ENCODE measurements around the gene HOXD4. TPM values are rescaled to one million over a fixed set of nuclear protein-coding genes. Genes with fewer than 3 reads are reported as not detected.

HOXD4 gene
- total RNA-seq, 1 experiment from 2014 or later: 1.4 TPM

GRCh38 chr2:176107731-176108181 is 43.6 kb upstream of the HOXD4 start:
- Histone ChIP-seq H3K27ac (ENCODE audit: low read length) (no peak overlapping the region), H3K9me3 (ENCODE audit: control insufficient read depth, insufficient read depth, low read depth, low read length) (no peaks in the 10 kb centered on the region), H3K36me3 (ENCODE audit: control insufficient read depth, insufficient read depth, low read length) (no peaks in the 10 kb centered on the region), H3K27me3 (ENCODE audit: control insufficient read depth, insufficient read depth, low read length) (0 out of 2 replicates have a peak, but pooled peaks cover 3% of the 10 kb centered on the region), H3K4me3 (ENCODE audit: low read depth in 2 of 2, low read length in 2 of 2) (no peak overlapping the region), H3K4me1 (ENCODE audit: control insufficient read depth, insufficient read depth, low read length) (peaks cover 8% of the 10 kb centered on the region)
- no TSS peak for BruUV-seq (replicated peaks)
- ATAC-seq: no peak
- intact Hi-C loops (cut with micrococcal nuclease; ENCODE audit: unreplicated experiment) (no loop called here), in situ Hi-C loops (cut with HindIII; ENCODE audit: low pct_unique_long_range_greater_than_20kb, low sequenced_read_pairs) (no loop called here)
- POLR2A ChIA-PET: no interaction called here
- no peak for DNase-seq (ENCODE audit: low read depth, low spot score)
- TF ChIP-seq REST (IDR thresholded peaks at IDR 0.05; ENCODE audit: insufficient read depth in 1 of 2, low read depth in 2 of 2, low read length in 1 of 2): no peak
- TF ChIP-seq TCF7L2 (IDR thresholded peaks at IDR 0.05; ENCODE audit: low read depth, low read length): no peak
- no peak for TF ChIP-seq SIN3A (IDR thresholded peaks at IDR 0.05; ENCODE audit: borderline replicate concordance, insufficient read depth, low read depth, low read length)
- TF ChIP-seq CTCF (IDR thresholded peaks at IDR 0.05): no peak
- TF ChIP-seq POLR2AphosphoS5 (IDR thresholded peaks at IDR 0.05; ENCODE audit: low read depth, low read length): no peak
- CTCF ChIA-PET: no interaction called here

GRCh38 chr2:176109192-176109901 is 42.0 kb upstream of the HOXD4 start:
- TF ChIP-seq CTCF (IDR thresholded peaks at IDR 0.05): no peak
- no peak for TF ChIP-seq SIN3A (IDR thresholded peaks at IDR 0.05; ENCODE audit: borderline replicate concordance, insufficient read depth, low read depth, low read length)
- TF ChIP-seq REST (IDR thresholded peaks at IDR 0.05; ENCODE audit: insufficient read depth in 1 of 2, low read depth in 2 of 2, low read length in 1 of 2): no peak
- TF ChIP-seq POLR2AphosphoS5 (IDR thresholded peaks at IDR 0.05; ENCODE audit: low read depth, low read length): no peak
- no peak for TF ChIP-seq TCF7L2 (IDR thresholded peaks at IDR 0.05; ENCODE audit: low read depth, low read length)
- Histone ChIP-seq H3K27me3 (ENCODE audit: control insufficient read depth, insufficient read depth, low read length) (0 out of 2 replicates have a peak, but pooled peaks cover 5% of the 10 kb centered on the region), H3K9me3 (ENCODE audit: control insufficient read depth, insufficient read depth, low read depth, low read length) (no peaks in the 10 kb centered on the region), H3K4me1 (ENCODE audit: control insufficient read depth, insufficient read depth, low read length) (peaks cover 4% of the 10 kb centered on the region; the same call in 1 of the 2 replicates), H3K36me3 (ENCODE audit: control insufficient read depth, insufficient read depth, low read length) (no peaks in the 10 kb centered on the region), H3K4me3 (ENCODE audit: low read depth in 2 of 2, low read length in 2 of 2) (no peak overlapping the region), H3K27ac (ENCODE audit: low read length) (no peak overlapping the region)
- CTCF ChIA-PET: interaction anchor here (0.6 kb wide), 1 partner anchor 790 kb away, joined by 3 read pairs; no protein-coding TSS in a partner anchor
- DNase-seq (ENCODE audit: low read depth, low spot score) (no peak), ATAC-seq (no peak)
- BruUV-seq (replicated peaks): no TSS peak
- intact Hi-C loops (cut with micrococcal nuclease; ENCODE audit: unreplicated experiment): no loop called here
- in situ Hi-C loops (cut with HindIII; ENCODE audit: low pct_unique_long_range_greater_than_20kb, low sequenced_read_pairs): no loop called here
- POLR2A ChIA-PET: no interaction called here
